ENCODE results near the gene SBK2.

The SBK2 gene

GRCh38 chr19:55554302-55554701 is 17.4 kb upstream of the SBK2 start:
- Histone ChIP-seq H3K23ac (ENCODE audit: low read depth, low read length, poor library complexity) (no peak overlapping the region), H3K79me1 (ENCODE audit: low read depth, low read length) (no peaks in the 10 kb centered on the region), H2AFZ (ENCODE audit: low read length) (peak overlapping the region; percentile 13), H3K36me3 (replicated peaks in 1 of 2; ENCODE audit: control insufficient read depth in 2 of 2, insufficient read depth in 2 of 2, low read length in 2 of 2) (no peaks in the 10 kb centered on the region), H3K4me3 (ENCODE audit: low read length in 2 of 2) (no peak overlapping the region), H3K4me1 (ENCODE audit: control insufficient read depth in 2 of 2, insufficient read depth in 1 of 2, low read depth in 1 of 2, low read length in 2 of 2) (peaks cover 17 to 24% of the 10 kb centered on the region in 2 donors), H4K8ac (ENCODE audit: low read depth, low read length) (no peak overlapping the region), H3K4me2 (ENCODE audit: insufficient read depth, low read length, poor library complexity, severe bottlenecking) (no peak overlapping the region), H2BK15ac (ENCODE audit: low read length) (no peak overlapping the region), H3K14ac (ENCODE audit: low read length) (no peak overlapping the region), H4K91ac (ENCODE audit: low read depth, low read length, poor library complexity) (no peak overlapping the region), H2BK12ac (ENCODE audit: low read length) (no peak overlapping the region), H3K27ac (replicated peaks; ENCODE audit: low read length) (peak overlapping the region; percentile 25), H3K9ac (ENCODE audit: low read depth, low read length, poor library complexity) (no peak overlapping the region), H3K9me3 (replicated peaks in 1 of 2; ENCODE audit: control insufficient read depth in 2 of 2, insufficient read depth in 1 of 2, low read depth in 1 of 2, low read length in 2 of 2) (no peaks in the 10 kb centered on the region), H3K4ac (ENCODE audit: low read length) (no peak overlapping the region), H3K18ac (ENCODE audit: low read length) (peak overlapping the region; percentile 44), H2AK5ac (ENCODE audit: low read depth, low read length) (no peak overlapping the region), H2BK120ac (ENCODE audit: low read depth, low read length) (no peak overlapping the region), H2BK5ac (ENCODE audit: low read length) (peak overlapping the region; percentile 9), H3K27me3 (ENCODE audit: control insufficient read depth in 3 of 3, insufficient read depth in 3 of 3, low read depth in 1 of 3, low read length in 3 of 3) (no peaks in the 10 kb centered on the region)
- DNase-seq (ENCODE audit: low spot score) = no peak
- no CpG with 5 or more reads among the region's 9 CpGs for WGBS, 2 donors (ENCODE audit: extremely low coverage in 2 of 2, insufficient read length in 2 of 2, insufficient replicate concordance in 1 of 2)

GRCh38 chr19:55553217-55554182 is 16.6 kb upstream of the SBK2 start:
- Histone ChIP-seq H3K9ac (ENCODE audit: low read depth, low read length, poor library complexity) (no peak overlapping the region), H4K8ac (ENCODE audit: low read depth, low read length) (no peak overlapping the region), H3K23ac (ENCODE audit: low read depth, low read length, poor library complexity) (no peak overlapping the region), H2AFZ (ENCODE audit: low read length) (peak overlapping the region; percentile 38), H3K36me3 (replicated peaks in 1 of 2; ENCODE audit: control insufficient read depth in 2 of 2, insufficient read depth in 2 of 2, low read length in 2 of 2) (no peaks in the 10 kb centered on the region), H3K14ac (ENCODE audit: low read length) (no peak overlapping the region), H3K18ac (ENCODE audit: low read length) (no peak overlapping the region), H3K27ac (replicated peaks; ENCODE audit: low read length) (no peak overlapping the region), H2AK5ac (ENCODE audit: low read depth, low read length) (no peak overlapping the region), H3K4me2 (ENCODE audit: insufficient read depth, low read length, poor library complexity, severe bottlenecking) (no peak overlapping the region), H3K79me1 (ENCODE audit: low read depth, low read length) (no peaks in the 10 kb centered on the region), H4K91ac (ENCODE audit: low read depth, low read length, poor library complexity) (no peak overlapping the region), H2BK120ac (ENCODE audit: low read depth, low read length) (no peak overlapping the region), H2BK5ac (ENCODE audit: low read length) (no peak overlapping the region), H3K27me3 (ENCODE audit: control insufficient read depth in 3 of 3, insufficient read depth in 3 of 3, low read depth in 1 of 3, low read length in 3 of 3) (no peaks in the 10 kb centered on the region), H2BK12ac (ENCODE audit: low read length) (no peak overlapping the region), H3K9me3 (replicated peaks in 1 of 2; ENCODE audit: control insufficient read depth in 2 of 2, insufficient read depth in 1 of 2, low read depth in 1 of 2, low read length in 2 of 2) (no peaks in the 10 kb centered on the region), H2BK15ac (ENCODE audit: low read length) (no peak overlapping the region), H3K4me1 (ENCODE audit: control insufficient read depth in 2 of 2, insufficient read depth in 1 of 2, low read depth in 1 of 2, low read length in 2 of 2) (peaks cover 17 to 24% of the 10 kb centered on the region in 2 donors), H3K4ac (ENCODE audit: low read length) (no peak overlapping the region), H3K4me3 (ENCODE audit: low read length in 2 of 2) (no peak overlapping the region)
- WGBS, 2 donors (ENCODE audit: extremely low coverage in 2 of 2, insufficient read length in 2 of 2, insufficient replicate concordance in 1 of 2) = no CpG with 5 or more reads among the region's 13 CpGs
- no peak for DNase-seq (ENCODE audit: low spot score)

- Histone ChIP-seq H3K36me3 (replicated peaks in 1 of 2; ENCODE audit: control insufficient read depth in 2 of 2, insufficient read depth in 2 of 2, low read length in 2 of 2) (no peaks in the 10 kb centered on the region), H3K27ac (replicated peaks; ENCODE audit: low read length) (peak overlapping the region; percentile 21), H3K9ac (ENCODE audit: low read depth, low read length, poor library complexity) (no peak overlapping the region), H2BK12ac (ENCODE audit: low read length) (no peak overlapping the region), H2BK5ac (ENCODE audit: low read length) (no peak overlapping the region), H3K18ac (ENCODE audit: low read length) (peak overlapping the region; percentile 6), H3K23ac (ENCODE audit: low read depth, low read length, poor library complexity) (no peak overlapping the region), H2BK15ac (ENCODE audit: low read length) (no peak overlapping the region), H3K4me2 (ENCODE audit: insufficient read depth, low read length, poor library complexity, severe bottlenecking) (no peak overlapping the region), H3K4me1 (ENCODE audit: control insufficient read depth in 2 of 2, insufficient read depth in 1 of 2, low read depth in 1 of 2, low read length in 2 of 2) (peaks cover 17 to 24% of the 10 kb centered on the region in 2 donors), H2AK5ac (ENCODE audit: low read depth, low read length) (no peak overlapping the region), H3K9me3 (replicated peaks in 1 of 2; ENCODE audit: control insufficient read depth in 2 of 2, insufficient read depth in 1 of 2, low read depth in 1 of 2, low read length in 2 of 2) (no peaks in the 10 kb centered on the region), H3K79me1 (ENCODE audit: low read depth, low read length) (no peaks in the 10 kb centered on the region), H4K91ac (ENCODE audit: low read depth, low read length, poor library complexity) (no peak overlapping the region), H3K14ac (ENCODE audit: low read length) (no peak overlapping the region), H4K8ac (ENCODE audit: low read depth, low read length) (no peak overlapping the region), H2BK120ac (ENCODE audit: low read depth, low read length) (no peak overlapping the region), H3K4me3 (ENCODE audit: low read length in 2 of 2) (no peak overlapping the region), H2AFZ (ENCODE audit: low read length) (peak overlapping the region; percentile 68), H3K27me3 (ENCODE audit: control insufficient read depth in 3 of 3, insufficient read depth in 3 of 3, low read depth in 1 of 3, low read length in 3 of 3) (no peaks in the 10 kb centered on the region), H3K4ac (ENCODE audit: low read length) (no peak overlapping the region)
- WGBS, 2 donors (ENCODE audit: extremely low coverage in 2 of 2, insufficient read length in 2 of 2, insufficient replicate concordance in 1 of 2) = no CpG with 5 or more reads among the region's 13 CpGs
- no peak for DNase-seq (ENCODE audit: low spot score)
Measured at GRCh38 chr19:55552620-55553019, 15.7 kb upstream of the SBK2 start.

GRCh38 chr19:55552206-55552605 is 15.3 kb upstream of the SBK2 start:
- Histone ChIP-seq H3K23ac (ENCODE audit: low read depth, low read length, poor library complexity) (no peak overlapping the region), H3K18ac (ENCODE audit: low read length) (no peak overlapping the region), H3K27me3 (ENCODE audit: control insufficient read depth in 3 of 3, insufficient read depth in 3 of 3, low read depth in 1 of 3, low read length in 3 of 3) (no peaks in the 10 kb centered on the region), H2AK5ac (ENCODE audit: low read depth, low read length) (no peak overlapping the region), H3K4me1 (ENCODE audit: control insufficient read depth in 2 of 2, insufficient read depth in 1 of 2, low read depth in 1 of 2, low read length in 2 of 2) (peaks cover 17 to 26% of the 10 kb centered on the region in 2 donors), H3K9ac (ENCODE audit: low read depth, low read length, poor library complexity) (no peak overlapping the region), H2BK120ac (ENCODE audit: low read depth, low read length) (no peak overlapping the region), H2BK15ac (ENCODE audit: low read length) (no peak overlapping the region), H2BK12ac (ENCODE audit: low read length) (no peak overlapping the region), H2BK5ac (ENCODE audit: low read length) (no peak overlapping the region), H2AFZ (ENCODE audit: low read length) (peak overlapping the region; percentile 68), H3K4me2 (ENCODE audit: insufficient read depth, low read length, poor library complexity, severe bottlenecking) (no peak overlapping the region), H3K36me3 (replicated peaks in 1 of 2; ENCODE audit: control insufficient read depth in 2 of 2, insufficient read depth in 2 of 2, low read length in 2 of 2) (no peaks in the 10 kb centered on the region), H3K4ac (ENCODE audit: low read length) (no peak overlapping the region), H4K91ac (ENCODE audit: low read depth, low read length, poor library complexity) (no peak overlapping the region), H3K9me3 (replicated peaks in 1 of 2; ENCODE audit: control insufficient read depth in 2 of 2, insufficient read depth in 1 of 2, low read depth in 1 of 2, low read length in 2 of 2) (no peaks in the 10 kb centered on the region), H4K8ac (ENCODE audit: low read depth, low read length) (no peak overlapping the region), H3K27ac (replicated peaks; ENCODE audit: low read length) (no peak overlapping the region), H3K4me3 (ENCODE audit: low read length in 2 of 2) (no peak overlapping the region), H3K79me1 (ENCODE audit: low read depth, low read length) (no peaks in the 10 kb centered on the region), H3K14ac (ENCODE audit: low read length) (no peak overlapping the region)
- DNase-seq (ENCODE audit: low spot score) = no peak
- WGBS, 2 donors (ENCODE audit: extremely low coverage in 2 of 2, insufficient read length in 2 of 2, insufficient replicate concordance in 1 of 2) = no CpG with 5 or more reads among the region's 5 CpGs
